Aorta (tissue), 5 donors: ENCODE results near the gene GRK1. TPM values are rescaled to one million over a fixed set of nuclear protein-coding genes. Genes with fewer than 3 reads are reported as not detected.
A peak's percentile ranks its signal among the peaks of the same experiment; 100 is the strongest.
"Not testable (repeated sequence)": the region's sequence is repeated elsewhere in the genome, so short reads cannot be mapped to it uniquely, and the experiment has no call there.

Experiments
- ATAC-seq: fragments of 200-7000 bp; cut with Tn5 transposase; one replicate; pipeline ENCODE4 v1.9.1; 2022; ENCODE audit warnings: moderate library complexity; ENCODE audit not compliant: low FRiP score
- DNase-seq, 2 donors: peaks; one replicate each; pipeline ENCODE4 v3.0.0-alpha.2; 2020
- H3K27ac ChIP-seq, 2 donors: one replicate each; pipeline ENCODE4 v1.5.1; 2013; ENCODE audit warnings: low read length in 2 of 2, mild to moderate bottlenecking in 2 of 2, moderate library complexity in 2 of 2, control low read depth in 1 of 2, inconsistent platforms in 1 of 2, low read depth in 1 of 2
- H3K27me3 ChIP-seq, 2 donors: one replicate each; pipeline ENCODE4 v1.6.1; 2013; ENCODE audit warnings: control low read depth in 1 of 2, low read length in 1 of 2, mild to moderate bottlenecking in 1 of 2, moderate library complexity in 1 of 2; ENCODE audit not compliant: insufficient read depth in 2 of 2, control insufficient read depth in 1 of 2
- H3K36me3 ChIP-seq, 2 donors: one replicate each; pipeline ENCODE4 v1.6.1; 2013; ENCODE audit warnings: control low read depth in 1 of 2, low read length in 1 of 2, mild to moderate bottlenecking in 1 of 2; ENCODE audit not compliant: insufficient read depth in 2 of 2, control insufficient read depth in 1 of 2
- H3K4me1 ChIP-seq, 2 donors: one replicate each; pipeline ENCODE4 v1.6.1; 2013; ENCODE audit warnings: low read length in 2 of 2, control low read depth in 1 of 2, mild to moderate bottlenecking in 1 of 2, moderate library complexity in 1 of 2; ENCODE audit not compliant: insufficient read depth in 2 of 2, control insufficient read depth in 1 of 2
- H3K4me3 ChIP-seq, 2 donors: one replicate each; pipeline ENCODE4 v1.5.1; 2013; ENCODE audit warnings: low read length in 2 of 2, control low read depth in 1 of 2, mild to moderate bottlenecking in 1 of 2
- H3K9me3 ChIP-seq: one replicate; pipeline ENCODE4 v1.6.1; 2013; ENCODE audit warnings: mild to moderate bottlenecking, low read length; ENCODE audit not compliant: control insufficient read depth
- WGBS, 2 donors: extraction: QIAGEN DNeasy Blood & Tissue Kit; methylation state at CpG; one replicate each; pipeline ENCODE4 v1.1.7; 2013; 5-methylcytosine and 5-hydroxymethylcytosine counted together
- intact Hi-C, 2 donors: fragments of 100-400 bp; cut with DNase I; formaldehyde crosslinking; loops; one replicate each; pipeline versions ENCODE4 v1.14.2 to v1.15.0; 2022
- long read RNA-seq, 2 donors: library from polyadenylated mRNA; unstranded; transcript quantifications; one replicate each; pipeline ENCODE4 v2.0.0, GENCODE V29; 2020 to 2021
- polyA plus RNA-seq, 2 donors: library from polyadenylated mRNA; stranded (reverse); fragments of 200-250 nt; gene quantifications; one replicate each; pipeline ENCODE4 v1.2.3, GENCODE V29; 2013
- total RNA-seq, 2 donors: library from RNA; stranded (reverse); fragmentation: NEBNext Ultra II Directional; extraction: Animal tissue kit (Norgen Biotek cat#: 25700); gene quantifications; one replicate each; pipeline ENCODE4 v1.2.1, GENCODE V29; 2021
- donor health status: healthy with polysubstance abuse.
- donor health status: Bipolar disorder and iron deficiency.
- donor health status: DM: no; HTN: no; CAD: no.
- donor health status: DM: no; HTN: no; CAD: no.
- donor health status: DM: yes; HTN: yes; CAD: no.

GRK1 gene
- total RNA-seq (under 1 TPM in 1 of 2 donors, not detected in 1; 0.10 TPM), polyA plus RNA-seq (not detected)
- long read RNA-seq, donor 1, result 0 reads
- long read RNA-seq, donor 2, result 0 reads

GRCh38 chr13:113666951-113667701, at the start of gene GRK1:
TSS of gene GRK1 (plus strand) at chr13:113667219. CDS start at chr13:113667387, 168 bp downstream.
- 78 to 79% methylated on average over 32 of the region's 32 CpGs for WGBS, 2 donors
- no peak for ATAC-seq
- DNase-seq, result peak; percentile 46 to 76

DNA sequence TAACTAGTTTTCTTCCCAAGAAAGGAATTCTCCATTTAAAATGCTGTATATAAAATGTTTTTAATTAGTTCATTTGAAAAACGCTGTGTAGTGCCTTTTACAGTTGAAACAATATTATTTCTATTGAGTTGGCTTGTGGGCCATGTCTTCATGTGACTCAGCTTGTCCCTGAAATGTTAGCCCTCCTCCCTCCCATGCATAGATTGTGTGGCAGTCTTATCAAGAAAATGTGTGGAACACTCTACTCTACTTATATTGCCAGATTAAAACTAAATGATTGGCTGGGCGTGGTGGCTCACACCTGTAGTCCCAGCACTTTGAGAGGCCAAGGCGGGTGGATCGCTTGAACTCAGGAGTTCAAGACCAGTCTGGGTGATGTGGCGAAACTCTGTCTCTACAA, 49.1 kb upstream of the GRK1 start:
- intact Hi-C loops, result no loop called here
- Histone ChIP-seq H3K27ac (no peak overlapping the region), H3K36me3 (no peaks in the 10 kb centered on the region), H3K9me3 (no peaks in the 10 kb centered on the region), H3K4me3 (no peak overlapping the region), H3K27me3 (no peaks in the 10 kb centered on the region), H3K4me1 (no peaks in the 10 kb centered on the region)
- WGBS, 2 donors, result 78 to 79% methylated on average over 5 of the region's 5 CpGs
- no peak for ATAC-seq
- DNase-seq, result peak in 1 of 2 donors; percentile 17

More at GRCh38 chr13:113666951-113667701, at the start of gene GRK1:
- Histone ChIP-seq H3K9me3 (no peaks in the 10 kb centered on the region), H3K27ac (no peak within 1 kb of the TSS), H3K27me3 (no peaks in the 10 kb centered on the region), H3K4me1 (no peaks in the 10 kb centered on the region), H3K36me3 (no peaks in the 10 kb centered on the region), H3K4me3 (no peak within 1 kb of the TSS)
- intact Hi-C loops, result no loop called here

DNA sequence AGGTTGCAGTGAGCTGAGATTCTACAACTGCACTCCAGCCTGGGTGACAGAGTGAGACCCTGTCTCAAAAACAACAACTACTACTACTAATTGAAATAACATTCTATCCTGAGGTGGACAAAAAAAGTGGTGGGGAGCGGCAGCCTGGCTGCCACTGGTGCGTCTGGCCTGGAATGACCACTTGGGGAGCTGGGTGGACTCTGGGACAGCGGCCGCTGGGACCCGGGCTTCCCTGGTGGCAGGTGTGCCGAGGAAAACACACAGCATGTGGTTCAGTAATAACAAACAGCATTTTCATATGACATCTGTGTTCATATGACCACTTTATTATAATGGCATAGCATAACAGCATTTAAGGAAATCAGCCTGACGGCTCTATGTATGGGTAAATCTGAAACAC, 48.6 kb upstream of the GRK1 start:
- Histone ChIP-seq H3K4me3 (no peak overlapping the region), H3K4me1 (no peaks in the 10 kb centered on the region), H3K9me3 (no peaks in the 10 kb centered on the region), H3K27ac (no peak overlapping the region), H3K36me3 (no peaks in the 10 kb centered on the region), H3K27me3 (no peaks in the 10 kb centered on the region)
- intact Hi-C loops, result no loop called here
- WGBS, 2 donors, result 93 to 95% methylated on average over 7 of the region's 7 CpGs
- ATAC-seq, result no peak
- peak; percentile 24 to 53 for DNase-seq

- peak in 1 of 2 donors; percentile 52 for DNase-seq
- H3K4me3 ChIP-seq, result no peak overlapping the region
Observed at GRCh38 chr13:113620036-113620796, 46.8 kb upstream of the GRK1 start.

GRCh38 chr13:113621046-113621445, 46.0 kb upstream of the GRK1 start:
- ATAC-seq, result no peak
- Histone ChIP-seq H3K4me3 (no peak overlapping the region), H3K27ac (no peak overlapping the region), H3K4me1 (no peaks in the 10 kb centered on the region), H3K36me3 (no peaks in the 10 kb centered on the region), H3K9me3 (no peaks in the 10 kb centered on the region), H3K27me3 (no peaks in the 10 kb centered on the region)
- 95 to 97% methylated on average over 15 of the region's 15 CpGs for WGBS, 2 donors
- intact Hi-C loops, result no loop called here
- peak; percentile 27 to 48 for DNase-seq

More at GRCh38 chr13:113620036-113620796, 46.8 kb upstream of the GRK1 start:
- Histone ChIP-seq H3K36me3 (no peaks in the 10 kb centered on the region), H3K9me3 (no peaks in the 10 kb centered on the region), H3K4me1 (no peaks in the 10 kb centered on the region), H3K27ac (no peak overlapping the region), H3K27me3 (no peaks in the 10 kb centered on the region)
- intact Hi-C loops, result no loop called here
- WGBS, 2 donors, result 74 to 85% methylated on average over 14 to 15 of the region's 15 CpGs
- no peak for ATAC-seq

- peak; percentile 35 to 36 for DNase-seq
- H3K4me1 ChIP-seq, intact Hi-C loops, H3K27ac ChIP-seq, H3K27me3 ChIP-seq, H3K9me3 ChIP-seq, H3K36me3 ChIP-seq, ATAC-seq, H3K4me3 ChIP-seq: not testable (repeated sequence)
- WGBS, 2 donors, result 63 to 68% methylated on average over 13 of the region's 13 CpGs
Observed at GRCh38 chr13:113621498-113621897, 45.5 kb upstream of the GRK1 start.

DNA sequence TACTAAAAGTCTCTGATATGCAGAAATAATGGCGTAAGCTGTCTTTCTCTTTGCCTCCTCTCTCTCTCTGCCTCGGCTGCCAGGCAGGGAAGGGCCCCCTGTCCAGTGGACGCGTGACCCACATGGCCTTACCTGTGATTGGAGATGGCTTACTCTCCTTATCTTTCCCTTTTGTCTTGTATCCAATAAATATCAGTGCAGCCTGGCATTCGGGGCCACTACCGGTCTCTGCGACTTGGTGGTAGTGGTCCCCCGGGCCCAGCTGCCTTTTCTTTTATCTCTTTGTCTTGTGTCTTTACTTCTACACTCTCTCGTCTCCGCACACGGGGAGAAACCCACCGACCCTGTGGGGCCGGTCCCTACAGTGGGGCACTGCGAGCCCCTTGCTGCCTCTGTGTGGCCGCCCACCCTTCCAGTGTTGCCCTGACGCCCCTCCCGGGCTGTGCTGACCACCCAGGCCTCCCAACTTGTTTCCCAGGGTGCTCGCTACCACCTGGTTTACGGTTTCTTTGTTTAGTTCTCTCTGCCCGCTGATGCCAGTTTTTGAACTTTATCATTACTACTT, 45.0 kb upstream of the GRK1 start:
- H3K27ac ChIP-seq, intact Hi-C loops, H3K36me3 ChIP-seq, H3K4me3 ChIP-seq, H3K27me3 ChIP-seq, H3K4me1 ChIP-seq, ATAC-seq, H3K9me3 ChIP-seq: not testable (repeated sequence)
- WGBS, 2 donors, result 94 to 95% methylated on average over 20 of the region's 20 CpGs
- DNase-seq, result peak in 1 of 2 donors; percentile 63

GRCh38 chr13:113622791-113623490, 44.1 kb upstream of the GRK1 start:
- H3K4me1 ChIP-seq, result no peaks in the 10 kb centered on the region
- intact Hi-C loops, result no loop called here
- ATAC-seq, result no peak
- no peak overlapping the region for H3K27ac ChIP-seq
- WGBS, 2 donors, result 89 to 90% methylated on average over 29 of the region's 29 CpGs
- H3K9me3 ChIP-seq, result no peaks in the 10 kb centered on the region
- DNase-seq, result peak; percentile 42 to 73
- H3K27me3 ChIP-seq, result no peaks in the 10 kb centered on the region
- H3K36me3 ChIP-seq, result no peaks in the 10 kb centered on the region
- H3K4me3 ChIP-seq, result no peak overlapping the region
